Activated CD4-positive, alpha-beta T cell treated with anti-CD3 and anti-CD28 coated beads for 4 hours (primary cell): ENCODE measurements around the gene SMURF1.

Experiments
- DNase-seq, 2 donors: peaks; one replicate each; pipeline ENCODE4 v3.0.0-alpha.2; 2020

SMURF1 gene

GRCh38 chr7:99021941-99022560 is 121.9 kb downstream of the SMURF1 start:
- DNase-seq, result no peak

GRCh38 chr7:99020413-99020715 is 123.5 kb downstream of the SMURF1 start:
- no peak for DNase-seq

GRCh38 chr7:99019523-99020412 is 124.1 kb downstream of the SMURF1 start:
- no peak for DNase-seq

- no peak for DNase-seq
Measured at GRCh38 chr7:99016196-99016595, 127.7 kb downstream of the SMURF1 start.

- no peak for DNase-seq
Measured at GRCh38 chr7:99014113-99014985, 129.6 kb downstream of the SMURF1 start.

DNA sequence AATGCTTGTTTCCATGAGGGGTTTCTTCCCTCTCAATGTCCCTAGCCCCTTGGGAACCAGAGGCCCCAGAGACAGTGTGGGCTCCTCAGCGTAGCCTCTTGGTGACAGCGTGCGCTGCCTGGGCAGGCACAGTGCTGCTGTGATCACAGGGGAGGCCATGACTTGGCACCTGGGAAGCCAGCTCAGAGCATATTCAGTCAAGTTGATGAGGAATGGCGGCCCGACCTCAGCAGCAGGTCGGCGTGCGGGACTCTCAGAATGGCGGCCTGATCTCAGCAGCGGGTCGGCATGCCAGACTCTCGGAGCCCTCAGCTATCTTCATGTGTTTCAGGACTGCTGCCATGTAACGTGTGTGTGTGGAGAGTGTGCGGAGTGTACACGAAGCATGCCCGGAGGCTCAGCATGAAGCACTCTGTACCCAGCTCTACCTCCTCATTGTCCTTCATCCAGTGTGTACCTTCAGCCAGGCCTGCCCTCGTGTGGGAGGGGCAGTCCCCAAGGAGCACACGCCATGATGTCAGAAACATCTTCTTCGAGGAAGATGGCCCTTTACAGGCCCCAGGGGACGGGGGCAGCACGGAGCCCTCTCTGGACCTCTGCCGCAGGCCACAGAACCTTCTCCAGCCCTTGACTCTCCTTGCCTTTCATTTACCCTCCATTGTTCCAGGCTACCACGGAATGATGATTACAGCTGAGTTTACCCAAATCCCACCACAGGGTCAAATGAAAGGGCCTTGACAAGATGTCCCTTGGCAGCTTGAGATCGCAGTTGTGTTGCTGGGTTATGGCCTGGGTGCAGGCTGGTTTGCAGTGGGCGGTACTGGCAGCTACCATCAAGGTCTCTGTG is 130.4 kb downstream of the SMURF1 start:
- DNase-seq, result no peak

DNA sequence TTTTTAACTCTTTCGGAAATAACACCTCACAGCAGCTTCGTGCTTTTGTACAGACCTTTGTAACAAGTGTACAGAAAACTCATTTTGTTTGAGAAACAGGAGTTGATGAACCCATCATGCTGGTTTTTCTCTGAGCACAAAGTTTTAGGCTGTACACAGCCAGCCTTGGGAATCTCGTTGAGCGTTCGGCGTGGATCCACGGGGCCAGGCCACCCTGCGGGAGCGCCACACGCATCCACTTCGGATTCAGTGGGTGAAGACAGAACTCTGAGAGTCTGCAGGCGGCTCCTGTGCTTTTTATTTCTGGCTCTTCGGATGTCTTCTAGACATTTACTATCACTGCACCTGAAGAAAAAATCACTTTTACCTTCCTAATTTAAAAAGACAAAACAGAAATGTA is 131.2 kb downstream of the SMURF1 start:
- no peak for DNase-seq

DNA sequence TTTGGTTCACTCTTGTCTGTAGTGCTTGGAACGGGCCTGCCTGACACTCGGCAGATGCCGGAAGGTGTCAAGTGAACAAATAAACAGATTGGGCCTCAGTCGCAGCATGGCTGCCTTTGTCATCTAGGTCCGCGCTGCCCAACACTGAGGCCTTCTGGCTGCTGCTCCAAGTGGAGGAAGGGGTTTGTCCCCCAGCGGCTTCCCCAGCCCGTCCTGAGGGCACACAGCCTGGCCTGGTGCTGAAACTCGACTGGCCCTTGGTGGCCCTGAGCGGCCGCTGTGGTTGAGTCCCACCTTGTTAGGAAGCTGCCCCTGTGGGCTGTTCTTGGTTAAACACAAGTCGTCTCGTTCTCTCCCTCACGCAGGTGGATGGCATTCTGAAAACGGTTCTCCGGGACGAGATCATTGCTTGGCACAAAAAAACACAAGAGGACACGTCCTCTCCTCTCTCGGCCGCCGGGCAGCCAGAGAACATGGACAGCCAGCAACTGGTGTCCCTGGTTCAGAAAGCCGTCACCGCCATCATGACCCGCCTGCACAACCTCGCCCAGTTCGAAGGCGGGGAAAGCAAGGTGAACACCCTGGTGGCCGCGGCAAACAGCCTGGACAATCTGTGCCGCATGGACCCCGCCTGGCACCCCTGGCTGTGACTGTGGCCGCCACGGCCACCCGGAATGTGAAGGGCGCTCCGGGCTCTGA is 132.1 kb downstream of the SMURF1 start:
- DNase-seq, result no peak

- DNase-seq, result no peak
Measured at GRCh38 chr7:99011341-99011705, 132.6 kb downstream of the SMURF1 start.

DNA sequence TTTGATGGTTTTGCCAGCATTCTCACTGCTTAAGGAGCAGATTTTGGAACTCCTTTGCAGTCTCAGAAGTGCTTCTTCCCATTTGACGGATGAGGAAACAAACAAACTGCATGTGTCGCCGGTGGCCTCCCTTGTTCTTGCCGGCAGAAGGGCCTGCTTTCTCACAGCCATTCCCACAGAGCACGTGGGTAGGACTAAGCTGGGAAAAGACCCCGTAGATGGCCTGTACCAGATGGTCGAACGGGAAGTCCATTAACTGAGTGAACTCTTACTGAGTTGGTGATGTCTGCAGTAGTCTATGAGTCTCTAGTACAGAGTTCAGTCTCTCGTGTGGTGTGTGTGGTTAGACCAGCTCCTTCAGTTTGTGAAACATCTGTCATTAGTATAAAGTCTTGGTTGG is 133.6 kb downstream of the SMURF1 start:
- no peak for DNase-seq

DNA sequence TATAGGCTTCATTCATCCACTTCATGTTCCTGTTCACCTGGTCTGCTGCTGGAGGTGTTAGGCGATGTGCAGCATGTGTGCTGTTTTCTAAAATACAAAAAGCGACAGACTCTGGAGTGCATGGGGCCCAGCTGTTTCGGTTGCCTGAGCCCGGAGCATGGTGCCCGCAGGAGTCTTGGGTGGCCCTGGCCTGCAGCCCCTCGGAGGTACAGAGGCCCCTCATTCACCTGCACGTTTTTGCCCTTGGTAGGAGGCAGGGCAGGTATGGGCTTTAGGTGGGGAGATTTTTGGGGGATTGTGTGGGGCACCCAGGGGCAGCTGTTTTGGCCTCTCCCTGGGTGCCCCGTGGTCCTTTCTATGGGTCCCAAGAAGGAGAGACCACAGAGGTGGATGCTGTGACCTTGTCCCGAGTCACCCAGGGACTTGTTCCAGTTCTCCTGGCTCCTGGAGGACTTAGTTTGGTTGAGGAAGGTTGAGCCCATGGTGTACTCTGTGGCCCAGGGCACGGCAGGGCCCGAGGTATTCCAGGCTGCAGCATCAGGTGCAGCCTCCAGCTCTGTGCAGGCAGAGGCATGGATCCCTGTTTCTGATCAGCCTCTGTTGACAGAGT is 134.9 kb downstream of the SMURF1 start:
- DNase-seq, result no peak

DNA sequence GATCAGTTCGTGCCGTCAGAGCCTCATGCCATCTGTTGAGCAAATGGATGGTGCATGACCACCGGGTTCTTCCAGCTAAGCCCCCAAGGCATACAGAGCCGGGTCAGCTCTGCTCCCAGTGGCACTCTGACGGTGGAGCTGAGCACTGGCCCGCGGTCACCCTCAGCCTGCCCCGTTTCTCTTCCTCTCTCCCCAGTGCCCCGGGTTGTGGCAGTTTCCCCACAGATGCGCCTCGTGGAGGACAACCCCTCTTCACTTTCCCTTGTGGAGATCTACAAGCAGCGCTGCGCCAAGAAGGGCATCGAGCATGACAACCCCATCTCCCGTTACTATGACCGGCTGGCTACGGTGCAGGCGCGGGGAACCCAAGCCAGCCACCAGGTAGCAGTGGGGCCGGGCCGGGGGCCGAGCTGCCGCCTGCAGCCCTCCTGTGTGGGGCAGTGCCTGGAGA is 135.7 kb downstream of the SMURF1 start:
- DNase-seq, result no peak

GRCh38 chr7:99006739-99007424 is 137.0 kb downstream of the SMURF1 start:
- no peak for DNase-seq

- no peak for DNase-seq
Measured at GRCh38 chr7:99005776-99006175, 138.1 kb downstream of the SMURF1 start.

DNA sequence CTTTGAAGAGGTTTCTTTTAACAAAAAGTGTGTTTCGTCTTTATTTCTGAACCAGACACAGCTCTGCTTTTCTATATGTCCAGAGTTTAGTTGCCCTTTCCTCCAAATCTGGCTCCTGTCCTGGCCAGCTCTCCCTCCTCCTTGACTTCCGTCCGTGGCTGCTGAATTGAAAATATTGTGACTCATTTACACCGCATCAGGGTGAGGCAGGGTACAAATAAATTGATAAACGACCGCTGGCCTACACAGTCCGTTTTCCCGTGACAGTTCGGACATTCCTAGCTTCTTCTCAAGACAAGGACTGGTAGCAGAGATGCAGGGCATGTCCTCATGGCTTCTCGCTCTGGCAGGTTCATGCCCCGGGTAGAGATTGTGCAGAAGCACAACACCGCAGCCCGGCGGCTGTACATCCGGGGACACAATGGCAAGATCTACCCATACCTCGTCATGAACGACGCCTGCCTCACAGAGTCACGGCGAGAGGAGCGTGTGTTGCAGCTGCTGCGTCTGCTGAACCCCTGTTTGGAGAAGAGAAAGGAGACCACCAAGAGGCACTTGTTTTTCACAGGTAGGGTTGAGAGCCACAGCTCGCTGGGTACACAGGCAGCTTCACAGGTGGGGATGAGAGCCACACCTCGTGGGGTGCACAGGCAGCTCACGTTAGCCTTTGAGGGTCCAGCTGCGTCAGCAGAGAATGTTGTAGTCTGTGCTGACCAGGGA is 139.0 kb downstream of the SMURF1 start:
- no peak for DNase-seq

- no peak for DNase-seq
Measured at GRCh38 chr7:99004216-99004615, 139.7 kb downstream of the SMURF1 start.

GRCh38 chr7:99003419-99003818 is 140.5 kb downstream of the SMURF1 start:
- no peak for DNase-seq

DNA sequence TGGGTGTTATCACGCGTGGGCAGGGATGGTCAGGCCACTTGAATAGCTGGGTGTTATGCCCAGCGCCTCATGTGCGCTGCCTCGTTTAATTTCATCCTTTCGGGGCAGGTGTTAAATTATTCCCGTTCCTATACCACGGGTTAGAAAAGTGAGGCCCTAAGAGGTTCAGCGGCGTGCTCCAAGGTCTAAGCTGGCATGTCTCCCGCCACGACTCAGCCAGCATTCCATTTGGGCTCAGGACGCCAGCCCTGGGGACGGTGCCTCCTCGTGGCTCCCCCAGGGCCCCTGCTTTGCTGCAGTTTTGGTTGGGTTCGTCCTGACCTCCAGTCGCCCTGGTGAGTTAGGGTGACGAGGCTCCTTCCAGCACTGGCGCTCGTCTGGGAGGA is 141.1 kb downstream of the SMURF1 start:
- no peak for DNase-seq

DNA sequence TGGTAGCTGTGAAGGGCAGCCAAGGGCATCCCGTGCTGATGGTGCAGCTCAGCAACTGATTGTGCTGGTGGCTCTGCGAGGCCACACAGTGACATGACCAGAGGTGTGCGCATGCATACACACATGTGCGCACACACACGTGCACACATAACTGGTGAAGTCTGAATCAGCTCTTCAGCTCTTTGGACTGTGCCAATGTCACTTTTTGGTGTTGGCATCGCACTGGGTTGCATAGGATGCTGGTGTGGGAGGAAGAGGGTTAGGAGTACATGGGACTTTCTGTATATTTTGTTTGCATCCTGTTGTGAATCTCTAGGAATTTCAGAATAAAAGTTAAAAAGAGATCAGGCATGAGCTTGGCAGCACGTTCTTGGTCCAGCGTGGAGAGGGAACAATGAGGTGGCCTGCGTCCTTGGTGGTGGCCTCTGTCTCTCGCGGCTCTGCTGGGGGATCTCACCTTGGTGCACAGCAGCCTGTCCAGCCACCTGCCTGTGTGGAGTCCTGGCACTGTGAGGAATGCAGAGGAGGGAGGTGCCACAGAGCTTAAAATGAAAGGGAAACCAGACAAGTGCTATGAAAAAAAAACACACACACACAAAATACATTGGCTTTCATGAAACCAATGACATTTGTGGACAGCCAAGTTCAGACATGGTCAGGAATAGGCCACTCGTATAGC is 141.6 kb downstream of the SMURF1 start:
- DNase-seq, result no peak
